Measurements from ENCODE around the gene G3BP2.
A peak's percentile ranks its signal among the peaks of the same experiment; 100 is the strongest.
"Not testable (repeated sequence)": the region's sequence is repeated elsewhere in the genome, so short reads cannot be mapped to it uniquely, and the experiment has no call there.

The G3BP2 gene

GRCh38 chr4:75673027-75673958 lies at the start of gene G3BP2:
Gene G3BP2 (minus strand): TSS chr4:75673411. CDS start chr4:75662025, 11,386 bp downstream.
- peak; percentile 96 for DNase-seq (ENCODE audit: low spot score)

DNA sequence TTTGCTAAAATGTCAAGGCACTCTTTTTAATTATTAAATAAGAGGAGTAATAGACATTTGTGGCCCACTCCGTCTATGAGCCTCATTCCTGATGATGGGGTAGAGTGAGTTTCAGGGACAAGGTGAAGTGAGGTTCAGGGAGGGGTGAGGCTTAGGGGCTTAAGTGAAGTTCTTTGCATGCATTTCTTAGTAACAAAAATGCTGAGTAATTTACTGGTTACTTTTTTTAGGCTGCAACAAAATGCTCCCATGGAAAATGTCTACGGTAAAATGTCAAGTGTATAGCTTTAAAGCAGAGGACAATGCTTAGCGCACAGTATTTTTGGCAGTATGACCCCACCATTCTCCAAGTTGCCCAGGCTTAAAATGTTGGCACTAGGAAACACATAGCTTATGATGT lies 49.2 kb upstream of the G3BP2 start:
- DNase-seq (ENCODE audit: low spot score), result no peak

DNA sequence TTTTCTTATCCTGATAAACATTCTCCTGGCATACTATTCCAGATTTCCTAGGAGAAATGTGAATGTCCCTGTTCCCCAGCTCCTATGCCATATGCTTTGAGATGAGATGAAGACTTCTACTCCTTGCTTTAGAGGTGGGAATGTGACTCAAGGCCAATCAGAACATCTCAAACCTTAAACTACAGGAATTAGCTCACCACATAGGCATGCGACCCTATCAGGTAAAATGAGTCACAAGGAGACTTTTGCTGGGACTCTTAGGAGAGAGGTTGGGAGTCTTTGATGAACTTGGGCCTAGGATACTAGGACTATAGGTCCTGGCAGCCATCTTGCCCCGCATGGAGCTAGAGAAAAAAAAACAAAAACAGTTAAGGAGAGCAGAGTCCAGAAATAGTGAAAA lies 45.3 kb upstream of the G3BP2 start:
- no peak for DNase-seq (ENCODE audit: low spot score)

DNA sequence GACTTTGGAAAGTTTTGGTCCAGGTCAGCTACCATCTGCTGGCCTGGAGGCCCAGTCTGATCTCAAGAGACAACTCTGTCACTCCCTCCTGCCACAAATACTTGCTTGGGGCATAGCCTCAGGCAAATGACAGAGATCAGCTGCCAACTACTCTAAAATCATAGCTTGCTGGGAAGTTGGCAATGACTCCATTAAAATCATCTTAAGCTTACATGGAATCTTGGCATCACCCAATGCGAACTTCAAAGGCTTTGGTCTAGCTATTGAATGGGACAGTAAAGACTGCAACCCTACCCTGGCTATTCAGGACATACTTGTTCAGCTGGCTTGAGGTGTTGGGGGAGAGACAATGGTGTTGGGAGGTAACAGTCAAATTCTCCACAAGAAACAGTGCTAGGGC lies 44.2 kb upstream of the G3BP2 start:
- DNase-seq (ENCODE audit: low spot score), result no peak

- DNase-seq (ENCODE audit: low spot score), result not testable (repeated sequence)
Observed at GRCh38 chr4:75716054-75716453, 42.8 kb upstream of the G3BP2 start.

GRCh38 chr4:75715105-75715799 lies 42.0 kb upstream of the G3BP2 start:
- DNase-seq (ENCODE audit: low spot score), result no peak

GRCh38 chr4:75714704-75715103 lies 41.5 kb upstream of the G3BP2 start:
- DNase-seq (ENCODE audit: low spot score), result no peak

GRCh38 chr4:75714011-75714410 lies 40.8 kb upstream of the G3BP2 start:
- DNase-seq (ENCODE audit: low spot score), result no peak

- no peak for DNase-seq (ENCODE audit: low spot score)
Observed at GRCh38 chr4:75710246-75710645, 37.0 kb upstream of the G3BP2 start.

- no peak for DNase-seq (ENCODE audit: low spot score)
Observed at GRCh38 chr4:75708218-75708691, 35.0 kb upstream of the G3BP2 start.

DNA sequence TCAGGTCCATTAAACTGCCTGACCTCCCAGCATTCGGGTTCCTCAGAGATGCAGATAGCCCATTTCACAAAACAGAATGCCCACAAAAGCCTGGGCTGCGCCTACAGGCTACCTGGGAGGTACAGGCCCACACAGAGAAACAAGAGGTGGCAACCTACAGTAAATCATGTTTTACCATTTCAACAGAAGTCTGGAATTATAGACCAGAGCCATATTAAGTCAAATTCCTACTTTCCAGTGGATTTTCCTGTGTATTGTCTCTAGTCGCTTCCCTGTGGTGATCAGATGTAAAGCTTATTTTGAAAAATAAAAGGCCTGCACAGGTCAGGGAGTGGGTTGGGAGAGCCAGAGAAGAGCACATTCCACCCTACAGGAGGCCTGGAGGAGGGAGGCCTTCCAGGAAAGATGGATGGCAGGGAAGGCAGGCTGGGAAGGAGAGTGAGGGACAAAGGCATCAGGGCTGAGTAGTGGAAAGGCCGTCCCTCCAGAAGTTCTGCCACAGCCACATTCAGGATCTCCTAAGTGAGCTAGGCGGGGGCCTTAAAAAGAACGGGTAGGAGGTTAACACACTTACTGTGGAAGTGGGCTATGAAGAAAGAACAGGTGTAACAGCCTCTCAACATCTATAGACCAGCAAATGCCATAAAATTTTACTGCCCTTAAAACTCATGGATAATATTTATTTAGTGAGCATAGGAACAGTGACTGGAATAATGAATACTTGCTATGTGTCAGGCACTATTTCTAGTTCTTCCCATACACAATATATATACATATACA lies 32.2 kb upstream of the G3BP2 start:
- DNase-seq (ENCODE audit: low spot score), result no peak

GRCh38 chr4:75702919-75703411 lies 29.8 kb upstream of the G3BP2 start:
- no peak for DNase-seq (ENCODE audit: low spot score)

DNA sequence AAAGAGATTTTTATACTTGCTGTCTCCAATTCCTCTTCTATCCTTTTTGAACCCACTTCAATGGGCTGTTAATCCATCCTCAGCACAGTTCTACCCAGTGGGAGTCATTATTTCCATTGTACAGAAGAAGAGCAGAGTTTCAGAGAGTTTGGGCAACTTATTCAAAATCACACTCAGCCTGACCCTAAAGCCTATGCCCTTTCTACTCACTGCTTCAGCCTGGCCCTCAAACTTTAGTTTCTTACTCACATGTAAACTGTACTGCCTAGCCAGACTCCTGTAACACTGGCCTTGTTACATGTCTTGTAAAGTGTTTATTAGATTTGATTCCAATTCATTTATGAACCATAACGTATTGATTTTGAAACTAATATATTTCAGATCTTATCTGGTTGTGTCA lies 26.1 kb upstream of the G3BP2 start:
- DNase-seq (ENCODE audit: low spot score), result no peak

- no peak for DNase-seq (ENCODE audit: low spot score)
Observed at GRCh38 chr4:75698963-75699228, 25.7 kb upstream of the G3BP2 start.

DNA sequence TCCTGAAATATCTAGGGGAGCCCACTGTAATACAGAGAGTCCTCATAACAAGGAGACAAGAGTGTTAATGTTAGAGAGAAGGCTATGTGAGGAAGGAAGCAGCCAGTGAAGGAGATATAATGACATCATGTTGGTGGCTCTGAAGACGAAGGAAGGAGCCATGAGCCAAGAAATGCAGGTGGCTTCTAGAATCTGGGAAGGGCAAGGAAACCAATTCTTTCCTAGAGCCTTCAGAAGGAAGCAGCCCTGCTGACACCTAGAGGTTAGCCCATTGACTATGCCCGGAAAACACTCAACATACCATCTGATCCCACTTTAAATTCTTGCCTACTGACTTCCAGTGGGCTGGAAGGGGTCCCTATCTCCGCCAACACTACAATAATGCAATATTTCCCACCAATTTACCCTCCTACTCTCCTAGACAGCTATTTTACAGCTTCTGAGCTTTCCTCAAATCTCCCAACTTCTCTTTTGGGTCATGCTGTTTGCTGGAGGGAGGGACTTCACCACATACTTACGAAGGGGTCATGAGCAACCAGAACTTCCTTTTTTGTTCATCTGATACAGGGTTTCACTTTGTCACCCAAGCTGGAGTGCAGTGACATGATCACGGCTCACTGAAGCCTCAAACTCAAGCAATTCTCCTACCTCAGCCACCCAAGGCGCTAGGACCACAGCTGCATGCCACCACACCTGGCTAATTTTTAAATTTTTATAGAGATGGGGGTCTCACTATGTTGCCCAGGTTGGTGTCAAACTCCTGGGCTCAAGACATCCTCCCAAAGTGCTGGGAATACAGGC lies 25.2 kb upstream of the G3BP2 start:
- DNase-seq (ENCODE audit: low spot score), result no peak

DNA sequence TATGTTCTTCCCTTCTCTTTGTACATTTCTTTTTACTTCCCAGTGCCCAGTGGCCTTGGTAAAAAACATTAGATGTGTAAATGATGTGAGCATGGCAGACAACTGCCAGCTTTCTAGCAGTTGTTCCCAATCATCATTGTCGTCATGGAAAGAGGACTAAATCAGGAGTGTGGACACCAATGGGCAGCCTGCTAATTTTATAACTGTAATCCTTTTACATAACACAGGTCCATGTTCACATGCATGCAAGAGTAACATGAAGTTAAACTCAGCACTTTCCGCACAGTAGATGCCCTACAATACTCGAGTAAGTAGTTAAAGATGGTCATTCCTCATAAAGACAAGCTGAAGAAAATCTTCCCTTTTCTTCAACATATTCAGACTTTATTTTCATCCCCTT lies 23.4 kb upstream of the G3BP2 start:
- DNase-seq (ENCODE audit: low spot score), result no peak

DNA sequence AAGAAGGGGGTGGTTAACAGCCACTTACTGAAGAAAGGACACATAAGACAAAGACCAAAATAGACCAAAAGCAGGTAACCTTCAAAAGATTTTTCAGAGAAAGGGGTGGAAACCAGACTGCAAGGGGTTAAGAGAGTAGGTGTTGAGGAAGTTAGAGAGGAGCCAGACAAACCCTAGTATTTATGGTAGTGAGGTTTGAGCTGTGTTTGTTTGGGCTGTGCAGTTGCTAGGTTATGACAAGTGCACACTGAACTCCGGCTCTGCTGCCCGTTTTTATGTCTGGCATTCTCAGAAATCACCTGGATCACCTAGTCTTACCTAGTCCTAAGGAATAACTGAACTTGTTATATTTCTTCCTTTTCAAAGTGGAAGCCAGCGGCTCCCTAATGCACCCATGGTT lies 22.9 kb upstream of the G3BP2 start:
- DNase-seq (ENCODE audit: low spot score), result no peak

GRCh38 chr4:75692066-75692465 lies 18.9 kb upstream of the G3BP2 start:
- not testable (repeated sequence) for DNase-seq (ENCODE audit: low spot score)

- not testable (repeated sequence) for DNase-seq (ENCODE audit: low spot score)
Observed at GRCh38 chr4:75687125-75687524, 13.9 kb upstream of the G3BP2 start.

DNA sequence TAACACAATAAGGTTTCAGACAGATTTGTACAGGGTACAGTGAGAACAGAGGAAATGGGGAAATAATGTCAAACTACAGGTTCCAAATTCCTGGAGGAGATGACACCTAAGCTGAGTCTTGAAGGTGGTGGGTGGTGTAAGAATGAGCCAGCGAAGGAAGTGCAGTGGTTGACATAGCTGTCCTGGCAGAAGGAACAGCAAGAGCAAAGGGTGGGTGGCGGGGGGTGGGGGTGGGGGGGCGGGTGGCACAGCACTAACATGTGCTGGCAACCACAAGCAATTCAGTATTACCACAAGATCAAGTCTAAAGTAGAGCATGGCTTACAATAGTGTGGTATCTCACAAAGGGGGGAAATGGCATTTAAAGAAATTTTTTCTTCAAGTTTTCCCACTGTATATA lies 13.1 kb upstream of the G3BP2 start:
- no peak for DNase-seq (ENCODE audit: low spot score)

DNA sequence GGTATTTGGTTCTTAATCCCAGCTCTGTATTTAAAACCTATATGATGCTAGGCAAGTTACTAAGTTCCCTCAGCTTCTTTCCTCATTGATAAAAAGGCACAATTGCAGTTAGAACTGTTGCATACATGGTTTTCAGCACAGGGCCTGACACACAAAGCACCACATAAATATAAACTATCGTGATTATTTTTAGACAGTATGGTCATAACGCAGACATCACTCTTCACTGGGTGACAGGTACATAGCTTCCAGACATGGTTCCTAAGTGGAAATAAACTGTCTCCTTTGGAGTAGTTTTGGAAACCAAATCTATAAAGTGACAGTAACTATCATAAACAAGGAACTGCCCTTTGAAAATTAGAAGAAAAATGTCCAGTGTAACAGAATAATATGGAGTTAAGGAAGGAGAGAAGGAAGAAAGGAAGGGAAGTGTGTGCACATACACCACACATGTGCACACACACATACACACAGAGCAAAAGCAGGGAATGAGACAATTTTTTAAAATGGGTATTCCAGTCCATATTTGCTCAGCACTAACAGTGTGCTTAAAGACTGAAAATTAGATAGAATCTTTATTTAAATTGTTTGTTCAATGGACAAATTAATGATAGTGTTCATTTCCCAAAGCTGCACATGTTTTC lies 12.5 kb upstream of the G3BP2 start:
- DNase-seq (ENCODE audit: low spot score), result no peak

Measured in kidney capillary endothelial cell (primary cell).